Activated naive CD4-positive, alpha-beta T cell treated with anti-CD3 and anti-CD28 coated beads, Interleukin-2, amount 50 U/mL, for 16 hours (primary cell): ENCODE measurements around the gene PFKL.

Experiments used
- DNase-seq: peaks from one replicate; pipeline ENCODE4 v3.0.0-alpha.2; 2020

Gene PFKL

GRCh38 chr21:44314561-44314960 is 14.7 kb downstream of the PFKL start:
- DNase-seq = no peak

- no peak for DNase-seq
Observed at GRCh38 chr21:44315691-44316203, 15.9 kb downstream of the PFKL start.

GRCh38 chr21:44316277-44316900 is 16.5 kb downstream of the PFKL start:
- DNase-seq = no peak

- no peak for DNase-seq
Observed at GRCh38 chr21:44317241-44317782, 17.5 kb downstream of the PFKL start.

- DNase-seq = no peak
Observed at GRCh38 chr21:44317871-44318270, 18.0 kb downstream of the PFKL start.

GRCh38 chr21:44318489-44319285 is 18.8 kb downstream of the PFKL start:
- DNase-seq = no peak

- DNase-seq = no peak
Observed at GRCh38 chr21:44319407-44320065, 19.7 kb downstream of the PFKL start.

GRCh38 chr21:44320847-44321246 is 21.0 kb downstream of the PFKL start:
- DNase-seq = no peak

- no peak for DNase-seq
Observed at GRCh38 chr21:44321846-44322450, 22.1 kb downstream of the PFKL start.

- no peak for DNase-seq
Observed at GRCh38 chr21:44322621-44323325, 22.9 kb downstream of the PFKL start.

GRCh38 chr21:44323591-44323990 is 23.7 kb downstream of the PFKL start:
- DNase-seq = no peak

GRCh38 chr21:44324106-44324853 is 24.4 kb downstream of the PFKL start:
- DNase-seq = no peak

GRCh38 chr21:44324854-44325107 is 24.9 kb downstream of the PFKL start:
- DNase-seq = no peak

- DNase-seq = no peak
Observed at GRCh38 chr21:44325386-44326271, 25.8 kb downstream of the PFKL start.

- DNase-seq = no peak
Observed at GRCh38 chr21:44326272-44326647, 26.4 kb downstream of the PFKL start.

- no peak for DNase-seq
Observed at GRCh38 chr21:44326716-44327602, 27.1 kb downstream of the PFKL start.

- no peak for DNase-seq
Observed at GRCh38 chr21:44327603-44327974, 27.7 kb downstream of the PFKL start.

- no peak for DNase-seq
Observed at GRCh38 chr21:44328242-44328895, 28.5 kb downstream of the PFKL start.
